Thymus (tissue), 11 donors: ENCODE data around the gene SARS2. TPM values are rescaled to one million over a fixed set of nuclear protein-coding genes. Genes with fewer than 3 reads are reported as not detected.
"Not testable (repeated sequence)": the region's sequence is repeated elsewhere in the genome, so short reads cannot be mapped to it uniquely, and the experiment has no call there.

Source experiments
- DNase-seq, 9 donors: peaks; one replicate each; pipeline ENCODE4 v3.0.0-alpha.2; 2013; ENCODE audit warnings: low spot score in 9 of 9, low read depth in 6 of 9, missing footprints in 1 of 9
- H3K27ac ChIP-seq, 2 donors: one replicate each; pipeline ENCODE4 v1.5.1; 2013; ENCODE audit warnings: control low read depth in 1 of 2, low read depth in 1 of 2, low read length in 1 of 2, mild to moderate bottlenecking in 1 of 2, moderate library complexity in 1 of 2
- H3K27me3 ChIP-seq, 2 donors: one replicate each; pipeline ENCODE4 v1.5.1; 2013; ENCODE audit warnings: low read length in 1 of 2; ENCODE audit not compliant: control insufficient read depth in 2 of 2, insufficient read depth in 1 of 2
- H3K36me3 ChIP-seq, 2 donors: one replicate each; pipeline ENCODE4 v1.5.1; 2013; ENCODE audit warnings: low read length in 1 of 2, mild to moderate bottlenecking in 1 of 2, moderate library complexity in 1 of 2; ENCODE audit not compliant: control insufficient read depth in 2 of 2, insufficient read depth in 2 of 2
- H3K4me1 ChIP-seq, 2 donors: one replicate each; pipeline ENCODE4 v1.5.1; 2013; ENCODE audit warnings: low read length in 2 of 2; ENCODE audit not compliant: control insufficient read depth in 2 of 2, insufficient read depth in 2 of 2
- H3K4me3 ChIP-seq, 2 donors: one replicate each; pipeline ENCODE4 v1.5.1; 2013; ENCODE audit warnings: low read length in 2 of 2, control low read depth in 1 of 2, mild to moderate bottlenecking in 1 of 2
- H3K9me3 ChIP-seq, 2 donors: one replicate each; pipeline ENCODE4 v1.5.1; 2013; ENCODE audit warnings: low read length in 1 of 2, mild to moderate bottlenecking in 1 of 2; ENCODE audit not compliant: control insufficient read depth in 2 of 2, insufficient read depth in 1 of 2
- WGBS: extraction: QIAGEN DNeasy Blood & Tissue Kit; methylation state at CpG from one replicate; pipeline ENCODE4 v1.1.7; 2013; 5-methylcytosine and 5-hydroxymethylcytosine counted together
- polyA plus RNA-seq: library from polyadenylated mRNA; stranded (reverse); fragments of 200-250 nt; gene quantifications from one replicate; pipeline ENCODE4 v1.2.3, GENCODE V29; 2013
- total RNA-seq: library from RNA; stranded (reverse); fragments of 120-200 nt; gene quantifications from one replicate; pipeline ENCODE4 v1.2.4, GENCODE V29; 2013
- donor health status: healthy.

SARS2 gene
- total and polyA plus RNA-seq, 2 donors: 15.0 to 30.9 TPM

- no peak for DNase-seq
- Histone ChIP-seq H3K27ac (peak overlapping the region in 1 of 2 donors; percentile 43), H3K27me3 (peaks cover 20 to 29% of the 10 kb centered on the region in 2 donors)
Measured at GRCh38 chr19:38974624-38975213, 44.2 kb upstream of the SARS2 start.

DNA sequence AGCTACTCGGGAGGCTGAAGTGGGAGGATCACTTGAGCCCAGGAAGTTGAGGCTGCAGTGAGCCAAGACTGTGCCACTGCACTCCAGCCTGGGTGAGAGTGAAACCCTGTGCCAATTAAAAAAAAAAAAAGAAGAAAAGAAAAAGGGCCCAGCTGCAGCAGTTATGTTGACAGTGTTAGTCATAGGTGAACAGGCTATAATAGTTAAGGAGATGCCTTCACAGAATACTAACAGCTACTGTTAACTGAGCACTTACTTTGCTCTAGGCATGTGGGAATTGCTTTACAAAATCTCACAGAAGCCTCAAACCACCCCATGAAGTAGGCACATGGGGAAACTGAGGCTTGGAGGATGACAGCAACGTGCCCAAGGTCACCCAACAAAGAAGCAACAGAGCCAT is 41.1 kb upstream of the SARS2 start:
- Histone ChIP-seq H3K27ac (no peak overlapping the region), H3K27me3 (peaks cover 20 to 28% of the 10 kb centered on the region in 2 donors), H3K36me3 (no peaks in the 10 kb centered on the region), H3K4me3 (no peak overlapping the region), H3K4me1 (peaks cover 0 to 4% of the 10 kb centered on the region in 2 donors), H3K9me3 (no peaks in the 10 kb centered on the region)
- no peak for DNase-seq
- 95% methylated on average over 2 of the region's 2 CpGs for WGBS

More at GRCh38 chr19:38974624-38975213, 44.2 kb upstream of the SARS2 start:
- 89% methylated on average over 19 of the region's 19 CpGs for WGBS
- H3K9me3 ChIP-seq: no peaks in the 10 kb centered on the region
- H3K4me3 ChIP-seq: peak overlapping the region in 1 of 2 donors; percentile 29
- H3K4me1 ChIP-seq: peaks cover 0 to 4% of the 10 kb centered on the region in 2 donors
- no peaks in the 10 kb centered on the region for H3K36me3 ChIP-seq

DNA sequence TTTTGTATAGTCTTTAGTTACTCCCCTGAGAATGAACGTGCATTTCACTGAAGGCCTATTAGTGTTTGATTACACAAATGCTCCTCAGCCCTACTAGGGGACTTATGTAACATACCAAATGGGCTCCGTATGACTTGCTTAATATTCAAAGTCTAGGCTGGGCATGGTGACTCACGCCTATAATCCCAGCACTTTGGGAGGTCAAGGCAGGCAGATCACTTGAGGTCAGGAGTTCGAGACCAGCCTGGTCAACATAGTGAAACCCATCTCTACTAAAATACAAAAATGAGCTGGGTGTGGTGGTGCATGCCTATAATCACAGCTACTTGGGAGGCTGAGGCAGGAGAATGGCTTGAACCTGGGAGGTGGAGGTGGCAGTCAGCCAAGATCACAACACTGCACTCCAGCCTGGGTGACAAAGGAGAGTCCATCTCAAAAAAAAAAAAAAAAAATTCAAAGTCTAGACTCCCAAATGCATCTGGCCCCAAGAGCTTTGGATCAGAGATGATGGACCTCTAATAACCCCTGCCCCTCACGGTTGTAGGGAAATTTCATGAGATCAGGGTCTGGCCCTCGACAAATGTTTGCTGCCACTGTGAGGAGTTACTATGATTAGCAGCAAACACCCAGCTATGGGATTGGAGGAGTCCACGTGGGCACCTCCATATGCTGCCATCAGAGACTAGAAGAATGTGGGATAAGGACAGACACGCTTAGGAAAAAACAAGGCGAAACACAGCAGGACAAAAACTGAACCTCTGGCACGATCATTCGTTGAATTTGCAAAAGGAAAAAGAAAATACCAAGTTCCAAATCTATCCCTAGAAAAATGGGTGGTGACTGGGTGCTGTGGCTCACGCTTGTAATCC is 40.3 kb upstream of the SARS2 start:
- Histone ChIP-seq H3K4me1 (no peaks in the 10 kb centered on the region), H3K27ac (no peak overlapping the region), H3K27me3 (peaks cover 16 to 20% of the 10 kb centered on the region in 2 donors), H3K4me3 (no peak overlapping the region), H3K36me3 (no peaks in the 10 kb centered on the region), H3K9me3 (no peaks in the 10 kb centered on the region)
- 95% methylated on average over 12 of the region's 12 CpGs for WGBS
- DNase-seq: no peak

- H3K27me3 ChIP-seq, H3K27ac ChIP-seq, DNase-seq, H3K36me3 ChIP-seq, H3K4me3 ChIP-seq, H3K4me1 ChIP-seq, H3K9me3 ChIP-seq: not testable (repeated sequence)
- WGBS: 99% methylated on average over 5 of the region's 5 CpGs
Measured at GRCh38 chr19:38966149-38966548, 35.6 kb upstream of the SARS2 start.

- DNase-seq: no peak
- Histone ChIP-seq H3K9me3 (no peaks in the 10 kb centered on the region), H3K27ac (no peak overlapping the region), H3K4me3 (no peak overlapping the region), H3K36me3 (no peaks in the 10 kb centered on the region), H3K27me3 (no peaks in the 10 kb centered on the region), H3K4me1 (peaks cover 0 to 3% of the 10 kb centered on the region in 2 donors)
- WGBS: 96% methylated on average over 2 of the region's 2 CpGs
Measured at GRCh38 chr19:38964738-38965137, 34.2 kb upstream of the SARS2 start.

DNA sequence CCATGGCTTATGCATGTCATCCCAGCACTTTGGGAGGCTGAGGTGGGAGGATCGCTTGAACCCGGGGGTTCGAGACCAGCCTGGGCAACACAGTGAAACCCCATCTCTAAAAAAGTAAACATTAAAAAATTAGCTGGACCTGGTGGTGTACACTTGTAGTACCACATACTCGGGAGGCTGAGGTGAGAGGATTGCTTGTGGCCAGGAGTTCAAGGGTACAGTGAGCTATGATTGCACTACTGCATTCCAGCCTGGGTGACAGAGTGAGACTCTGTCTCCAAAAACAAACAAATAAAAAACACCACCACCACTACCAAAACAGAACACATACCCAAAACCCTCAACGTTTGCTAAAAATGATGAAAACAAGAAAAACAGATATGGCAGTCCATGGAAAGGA is 29.1 kb upstream of the SARS2 start:
- WGBS: 93% methylated on average over 5 of the region's 5 CpGs
- no peak overlapping the region for H3K27ac ChIP-seq

DNA sequence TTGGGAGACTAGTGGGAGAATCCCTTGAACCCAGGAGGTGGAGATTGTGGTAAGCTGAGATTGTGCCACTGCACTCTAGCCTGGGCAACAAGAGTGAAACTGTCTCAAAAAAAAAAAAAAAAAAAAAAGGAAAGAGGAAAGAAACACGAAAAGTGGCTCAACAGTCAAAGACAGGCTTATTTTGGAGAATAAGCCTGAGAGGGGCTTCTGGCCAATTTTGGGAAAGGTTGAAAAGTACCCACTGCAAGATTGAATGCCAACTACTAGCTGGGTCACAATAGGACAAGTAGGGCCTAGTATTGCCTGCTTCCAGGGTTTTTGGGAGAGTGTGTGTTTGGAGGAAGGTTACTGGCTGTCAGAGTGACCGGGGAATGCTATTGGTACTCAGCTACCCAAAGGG is 27.7 kb upstream of the SARS2 start:
- Histone ChIP-seq H3K27me3 (no peaks in the 10 kb centered on the region), H3K4me3 (no peak overlapping the region), H3K9me3 (no peaks in the 10 kb centered on the region), H3K36me3 (no peaks in the 10 kb centered on the region), H3K4me1 (peaks cover 0 to 3% of the 10 kb centered on the region in 2 donors), H3K27ac (no peak overlapping the region)
- no peak for DNase-seq
- 87% methylated on average over 2 of the region's 2 CpGs for WGBS

More for the DNA sequence above, 29.1 kb upstream of the SARS2 start:
- Histone ChIP-seq H3K36me3 (no peaks in the 10 kb centered on the region), H3K4me1 (peaks cover 0 to 3% of the 10 kb centered on the region in 2 donors), H3K4me3 (no peak overlapping the region), H3K9me3 (no peaks in the 10 kb centered on the region), H3K27me3 (no peaks in the 10 kb centered on the region)
- DNase-seq: no peak

- H3K9me3 ChIP-seq: no peaks in the 10 kb centered on the region
- WGBS: 94% methylated on average over 2 of the region's 2 CpGs
- DNase-seq: no peak
- no peak overlapping the region for H3K27ac ChIP-seq
- peaks cover 0 to 3% of the 10 kb centered on the region in 2 donors for H3K27me3 ChIP-seq
- H3K4me3 ChIP-seq: no peak overlapping the region
- no peaks in the 10 kb centered on the region for H3K4me1 ChIP-seq
- no peaks in the 10 kb centered on the region for H3K36me3 ChIP-seq
Measured at GRCh38 chr19:38956264-38956663, 25.7 kb upstream of the SARS2 start.

- H3K9me3 ChIP-seq: peaks cover 2 to 10% of the 10 kb centered on the region in 2 donors
- peaks cover 3 to 4% of the 10 kb centered on the region in 2 donors for H3K4me1 ChIP-seq
- H3K27ac ChIP-seq: no peak overlapping the region
- H3K27me3 ChIP-seq: peaks cover 9 to 22% of the 10 kb centered on the region in 2 donors
- DNase-seq: no peak
- H3K36me3 ChIP-seq: no peaks in the 10 kb centered on the region
- WGBS: 88% methylated on average over 4 of the region's 4 CpGs
- H3K4me3 ChIP-seq: no peak overlapping the region
Measured at GRCh38 chr19:38953677-38954076, 23.1 kb upstream of the SARS2 start.
